ENCODE results near the gene BAG3.

- TF ChIP-seq CTCF (conservative IDR thresholded peaks at IDR 0.05; ENCODE audit: low read depth, low read length) = no peak
- no peak for TF ChIP-seq MAFK (IDR thresholded peaks at IDR 0.05; ENCODE audit: low read depth, low read length)
- no peak for TF ChIP-seq NFE2L2 (IDR thresholded peaks at IDR 0.05; ENCODE audit: low read depth, low read length)
- no peak for TF ChIP-seq POLR2A (IDR thresholded peaks at IDR 0.05; ENCODE audit: low read depth, low read length)
- no peak for TF ChIP-seq RAD21 (IDR thresholded peaks at IDR 0.05; ENCODE audit: low read length)
- TF ChIP-seq BHLHE40 (IDR thresholded peaks at IDR 0.05; ENCODE audit: low read depth, low read length) = no peak
- TF ChIP-seq MAZ (IDR thresholded peaks at IDR 0.05; ENCODE audit: borderline replicate concordance, low read depth, low read length) = no peak
- TF ChIP-seq USF2 (IDR thresholded peaks at IDR 0.05; ENCODE audit: low read depth, low read length) = no peak
- no peak for TF ChIP-seq CHD1 (IDR thresholded peaks at IDR 0.05; ENCODE audit: low read depth, low read length)
- no peak for TF ChIP-seq MXI1 (IDR thresholded peaks at IDR 0.05; ENCODE audit: borderline replicate concordance, low read depth, low read length)
- no peak for TF ChIP-seq CEBPB (IDR thresholded peaks at IDR 0.05; ENCODE audit: low read depth, low read length)
- TF ChIP-seq SMC3 (IDR thresholded peaks at IDR 0.05; ENCODE audit: low read depth, low read length) = no peak
Measured at GRCh38 chr10:119701861-119702260, 50.7 kb downstream of the BAG3 start.
